Forelimb muscle (tissue), 1 donor: Measurements from ENCODE around the gene EIF4A3. TPM values are rescaled to one million over a fixed set of nuclear protein-coding genes. Genes with fewer than 3 reads are reported as not detected.
"Not testable (repeated sequence)": the region's sequence is repeated elsewhere in the genome, so short reads cannot be mapped to it uniquely, and the experiment has no call there.

Source experiments
- DNase-seq: peaks from one replicate; pipeline ENCODE4 v3.0.0-alpha.2; 2013; ENCODE audit warnings: low read depth
- polyA plus RNA-seq: library from polyadenylated mRNA; unstranded; fragments of 120-200 nt; gene quantifications from one replicate; pipeline ENCODE4 v1.2.1, GENCODE V29; 2013; ENCODE audit not compliant: insufficient read length

EIF4A3 gene
- polyA plus RNA-seq, 1 donor = 63.5 TPM

DNA sequence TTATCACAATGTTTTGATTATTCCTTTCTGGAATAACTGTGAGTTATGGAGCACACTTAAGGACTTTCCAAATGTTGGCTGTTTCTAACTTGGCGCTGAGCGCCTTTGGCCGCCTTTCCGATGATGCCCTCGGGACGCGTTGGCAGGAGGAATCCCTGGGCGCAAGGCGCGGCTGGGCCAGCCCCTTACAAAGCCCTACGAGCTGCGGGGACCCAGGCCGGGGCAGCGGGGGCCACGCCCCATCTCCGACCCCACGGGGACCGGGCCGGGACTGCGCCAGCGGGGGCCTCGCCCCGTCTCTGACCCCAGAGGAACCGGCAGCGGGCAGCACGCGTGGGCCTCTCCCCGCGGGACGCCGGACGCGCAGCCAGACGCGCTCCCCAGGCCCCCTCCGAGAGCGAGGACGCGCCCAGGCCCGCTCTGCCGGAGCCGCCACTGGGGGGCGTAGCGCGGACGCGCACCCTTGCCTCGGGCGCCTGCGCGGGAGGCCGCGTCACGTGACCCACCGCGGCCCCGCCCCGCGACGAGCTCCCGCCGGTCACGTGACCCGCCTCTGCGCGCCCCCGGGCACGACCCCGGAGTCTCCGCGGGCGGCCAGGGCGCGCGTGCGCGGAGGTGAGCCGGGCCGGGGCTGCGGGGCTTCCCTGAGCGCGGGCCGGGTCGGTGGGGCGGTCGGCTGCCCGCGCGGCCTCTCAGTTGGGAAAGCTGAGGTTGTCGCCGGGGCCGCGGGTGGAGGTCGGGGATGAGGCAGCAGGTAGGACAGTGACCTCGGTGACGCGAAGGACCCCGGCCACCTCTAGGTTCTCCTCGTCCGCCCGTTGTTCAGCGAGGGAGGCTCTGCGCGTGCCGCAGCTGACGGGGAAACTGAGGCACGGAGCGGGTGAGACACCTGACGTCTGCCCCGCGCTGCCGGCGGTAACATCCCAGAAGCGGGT lies 45.6 kb downstream of the EIF4A3 start, which contains the start of gene GAA:
GAA (plus strand) TSS at position 571 of the 935 bp plus-strand sequence. CDS start 3,006 bp downstream, outside the sequence.
- DNase-seq = peak; percentile 57

DNA sequence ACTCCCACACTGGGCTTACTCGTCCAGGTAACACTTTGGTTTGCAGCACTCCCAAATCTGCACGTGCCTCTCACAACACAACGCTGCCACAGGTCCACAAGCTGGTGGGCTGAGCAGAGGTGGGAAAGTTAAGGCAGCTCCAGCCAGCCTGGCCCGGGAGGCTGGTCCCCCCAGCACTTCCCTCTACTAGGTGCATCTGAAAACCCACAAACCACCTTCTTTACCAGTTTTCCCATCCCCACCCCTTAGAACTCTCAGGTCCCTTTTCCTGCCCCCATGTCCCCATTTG lies 46.9 kb downstream of the EIF4A3 start:
- DNase-seq = no peak

DNA sequence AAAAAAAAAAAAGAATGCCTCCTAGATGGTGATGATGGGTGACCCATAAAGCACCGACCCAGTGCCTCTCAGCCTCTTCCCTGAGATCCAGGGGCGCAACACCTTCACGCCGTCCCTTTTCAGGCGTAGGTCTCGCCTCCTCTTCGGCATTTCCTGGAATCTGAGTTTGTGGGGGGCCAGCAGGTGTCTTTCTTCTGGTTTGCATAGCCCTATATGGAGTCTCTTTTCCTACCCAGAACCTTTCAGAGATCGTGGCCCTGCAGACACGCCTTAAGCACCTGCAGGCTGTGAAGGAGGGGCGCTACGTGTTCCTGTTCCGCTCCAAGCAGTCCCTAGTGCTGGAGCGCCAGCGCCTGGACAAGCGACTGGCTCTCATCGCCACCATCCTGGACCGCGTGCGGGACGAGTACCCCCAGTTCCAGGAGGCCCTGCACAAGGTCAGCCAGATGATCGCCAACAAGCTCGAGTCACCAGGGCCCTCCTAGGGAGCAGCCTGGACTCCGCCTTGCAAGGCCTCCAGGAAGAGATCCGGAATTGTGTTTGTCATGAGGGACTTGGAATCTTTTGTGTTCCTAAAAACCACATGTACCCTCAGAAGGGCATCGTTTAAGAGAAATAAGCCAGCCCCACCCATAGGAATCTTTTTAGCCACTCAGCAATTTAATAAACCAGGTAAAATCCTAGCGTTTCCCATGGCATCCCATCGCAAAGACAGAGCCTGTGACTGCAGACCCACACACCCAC lies 47.5 kb downstream of the EIF4A3 start:
- no peak for DNase-seq

DNA sequence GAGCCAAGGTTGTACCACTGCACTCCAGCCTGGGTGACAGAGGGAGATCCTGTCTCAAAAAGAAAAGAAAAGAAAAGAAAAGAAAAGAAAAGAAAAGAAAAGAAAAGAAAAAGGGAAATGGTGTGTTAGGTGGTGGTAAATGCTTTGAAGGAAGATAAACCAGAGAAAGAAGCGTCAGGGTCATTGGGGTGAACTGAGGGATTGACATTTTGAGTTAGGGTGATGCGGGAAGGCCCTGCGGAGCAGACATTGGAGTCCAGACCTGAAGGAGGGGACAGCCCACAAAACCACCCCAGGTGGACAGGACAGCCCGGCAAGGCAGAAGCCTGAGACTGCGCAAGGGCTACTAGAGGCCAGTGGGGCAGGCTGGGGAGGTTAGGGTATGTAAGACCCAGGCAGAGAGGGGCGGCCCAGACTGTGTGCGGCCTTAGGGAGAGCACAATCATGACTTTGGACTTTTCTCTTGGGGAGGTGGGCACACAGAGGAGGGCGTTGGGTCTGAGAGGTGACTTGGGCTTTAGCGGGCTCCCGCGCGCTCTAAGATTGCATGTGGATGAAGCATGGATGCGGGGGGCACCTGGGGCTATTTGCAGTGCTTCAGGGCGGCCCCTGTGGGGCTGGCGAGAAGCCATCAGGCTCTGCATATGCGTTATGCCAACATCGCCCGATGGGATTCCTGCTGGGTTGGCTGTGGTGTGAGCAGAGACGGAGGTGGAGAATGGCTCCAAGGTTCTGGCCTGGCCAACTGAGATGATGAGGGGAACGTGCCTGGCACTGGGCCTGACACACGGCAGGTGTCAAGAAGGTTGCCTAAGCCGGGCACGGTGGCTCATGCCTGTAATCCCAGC lies 48.9 kb downstream of the EIF4A3 start:
- no peak for DNase-seq

DNA sequence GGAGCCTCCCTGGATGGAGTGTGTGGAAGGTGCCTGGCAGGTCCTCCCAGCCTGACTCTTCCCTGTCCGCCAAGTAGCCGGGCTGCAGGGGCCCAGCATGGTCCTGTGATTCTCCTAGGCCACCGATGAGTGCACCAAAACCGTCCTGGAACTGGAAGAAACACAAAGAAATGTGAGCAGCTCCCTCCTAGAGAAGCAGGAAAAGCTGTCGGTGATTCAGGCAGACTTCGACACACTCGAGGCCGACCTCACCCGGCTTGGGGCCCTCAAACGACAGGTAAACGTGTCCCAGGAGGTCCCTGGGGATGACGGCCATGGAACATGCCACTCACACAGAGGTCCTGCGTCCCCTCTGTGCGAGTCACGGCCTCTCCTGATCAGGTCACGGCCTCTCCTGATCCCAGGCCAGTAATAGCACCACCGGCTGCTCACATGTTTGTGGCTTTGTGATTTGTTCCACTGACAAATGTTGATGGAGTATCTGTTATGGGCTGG lies 49.8 kb downstream of the EIF4A3 start:
- no peak for DNase-seq

DNA sequence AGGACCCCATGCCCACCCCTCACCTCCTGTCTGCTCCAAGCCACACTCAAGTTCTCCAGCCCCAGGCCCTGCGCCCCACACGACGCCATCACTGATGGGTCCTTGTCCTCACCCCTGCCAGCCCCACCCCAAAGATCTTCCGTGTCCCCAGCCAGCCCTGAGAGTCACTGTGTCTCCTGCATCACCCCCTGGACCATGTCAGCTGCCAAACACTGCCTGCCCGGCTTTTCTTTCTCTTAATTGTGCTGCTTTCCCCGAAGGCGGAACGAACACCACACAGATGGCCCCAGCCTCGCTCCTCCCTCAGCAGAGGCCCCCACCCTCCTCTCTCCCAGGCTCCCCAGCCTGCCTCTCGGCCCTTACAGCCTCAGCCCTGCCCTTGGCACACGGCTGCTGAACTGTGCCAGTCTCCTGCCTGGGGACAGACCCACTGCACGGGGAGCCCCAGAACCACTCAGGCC lies 50.3 kb downstream of the EIF4A3 start:
- DNase-seq = no peak

DNA sequence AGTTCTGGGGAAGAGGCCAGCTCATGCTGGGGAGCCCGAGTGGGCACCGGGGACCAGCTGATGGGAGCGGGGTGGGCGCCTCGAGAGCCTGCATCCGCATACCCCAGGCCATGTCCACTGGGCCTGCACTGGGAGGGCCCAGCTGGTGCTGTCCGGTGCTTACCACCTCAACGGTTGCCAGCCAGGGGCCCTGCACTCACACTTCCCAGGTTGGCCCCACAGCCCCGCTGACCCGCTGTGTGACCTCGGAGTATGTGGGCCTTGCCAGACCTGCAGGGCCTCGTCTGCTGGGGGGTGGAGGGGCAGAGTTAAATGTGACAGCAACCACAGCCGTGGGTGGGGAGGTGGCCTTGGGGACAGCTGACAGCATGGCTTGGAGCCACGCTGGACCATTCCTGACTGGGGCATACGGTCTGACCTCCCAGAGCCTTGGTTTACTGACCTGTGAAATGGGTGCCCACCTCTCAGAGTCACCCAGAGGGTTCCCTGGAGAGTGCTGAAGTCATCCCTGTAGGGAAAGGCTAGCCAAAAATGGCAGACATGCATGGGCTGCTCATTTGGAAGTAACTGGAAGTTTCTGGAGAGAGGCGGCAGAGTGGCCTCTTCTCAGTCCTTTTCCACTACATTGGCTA lies 51.0 kb downstream of the EIF4A3 start:
- no peak for DNase-seq

DNA sequence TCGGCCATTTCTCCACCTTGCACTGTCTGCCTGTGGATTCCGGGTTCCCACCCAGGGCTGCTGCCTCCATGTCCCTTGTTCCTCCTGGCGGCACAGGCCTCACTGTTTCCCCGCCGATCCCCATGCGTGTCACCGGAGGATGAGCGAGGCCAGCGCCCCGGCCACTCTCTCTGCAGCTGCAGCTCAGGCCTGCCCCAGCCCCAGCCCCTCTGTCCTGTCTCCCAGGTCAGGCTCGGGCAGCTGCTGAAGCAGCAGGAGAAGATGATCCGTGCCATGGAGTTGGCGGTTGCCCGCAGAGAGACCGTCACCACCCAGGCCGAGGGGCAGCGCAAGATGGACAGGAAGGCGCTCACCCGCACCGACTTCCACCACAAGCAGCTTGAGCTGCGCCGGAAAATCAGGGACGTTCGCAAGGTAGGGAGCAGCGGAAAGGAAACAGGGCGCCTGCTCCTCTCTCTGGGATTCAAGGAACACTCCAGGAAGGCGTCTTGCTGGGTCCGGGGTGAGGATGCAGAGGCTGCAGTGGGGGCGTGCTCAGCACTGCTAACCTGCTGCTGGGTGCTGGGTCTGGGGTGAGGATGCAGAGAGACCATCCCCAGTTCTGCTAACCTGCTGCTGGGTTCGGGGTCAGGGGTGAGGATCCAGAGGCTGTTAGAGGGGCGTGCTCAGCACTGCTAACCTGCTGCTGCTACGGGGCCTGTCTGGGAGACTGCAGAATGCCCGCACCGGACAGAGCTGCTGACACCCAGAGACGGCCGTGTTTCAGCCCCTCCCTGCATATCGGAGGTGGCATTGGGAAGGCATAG lies 51.7 kb downstream of the EIF4A3 start:
- DNase-seq = no peak

DNA sequence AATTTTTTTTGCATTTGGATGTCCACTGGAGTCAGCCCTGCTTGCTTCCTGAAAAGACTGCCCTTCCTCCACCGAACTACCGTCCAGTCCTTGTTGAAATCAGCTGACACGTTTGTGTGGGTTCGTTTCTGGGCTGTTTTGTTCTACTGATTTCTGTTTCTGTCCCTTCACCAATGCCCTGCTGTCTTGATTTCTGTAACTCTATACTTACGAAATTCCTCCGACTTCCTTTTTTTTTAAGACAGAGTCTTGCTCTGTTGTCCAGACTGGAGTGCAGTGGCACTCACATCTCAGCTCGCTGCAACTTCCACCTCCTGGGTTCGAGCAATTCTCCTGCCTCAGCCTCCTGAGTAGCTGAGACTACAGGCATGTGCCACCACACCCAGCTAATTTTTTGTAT lies 54.0 kb downstream of the EIF4A3 start:
- DNase-seq = no peak

DNA sequence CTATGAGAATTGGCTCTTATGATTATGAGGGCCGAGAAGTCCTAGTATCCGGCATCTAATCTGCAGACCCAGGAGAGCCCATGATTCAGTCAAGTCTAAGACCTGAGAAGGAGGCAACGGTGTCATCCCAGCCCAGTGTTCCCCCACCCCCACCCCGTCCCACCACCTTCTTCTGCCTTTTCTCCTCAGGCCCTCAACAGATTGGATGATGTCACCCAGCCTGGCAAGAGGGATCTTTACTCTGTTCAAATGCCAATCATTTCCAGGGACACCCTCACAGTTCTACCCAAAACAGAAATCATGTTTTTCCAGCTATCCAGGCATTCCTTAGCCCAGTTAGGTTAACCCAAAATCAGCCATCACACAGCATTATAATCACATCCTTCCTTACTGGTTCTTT lies 55.6 kb downstream of the EIF4A3 start:
- no peak for DNase-seq

DNA sequence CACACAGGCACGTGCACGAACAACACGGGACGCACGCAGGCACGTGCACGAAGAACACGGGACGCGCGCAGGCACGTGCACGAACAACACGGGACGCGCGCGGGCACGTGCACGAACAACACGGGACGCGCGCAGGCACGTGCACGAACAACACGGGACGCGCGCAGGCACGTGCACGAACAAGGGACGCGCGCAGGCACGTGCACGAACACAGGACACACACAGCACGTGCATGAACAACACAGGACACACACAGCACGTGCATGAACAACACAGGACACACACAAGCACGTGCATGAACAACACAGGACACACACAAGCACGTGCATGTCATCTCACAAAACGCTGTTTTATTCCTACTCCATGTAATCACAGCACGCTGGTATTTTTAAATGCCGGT lies 56.8 kb downstream of the EIF4A3 start:
- not testable (repeated sequence) for DNase-seq

DNA sequence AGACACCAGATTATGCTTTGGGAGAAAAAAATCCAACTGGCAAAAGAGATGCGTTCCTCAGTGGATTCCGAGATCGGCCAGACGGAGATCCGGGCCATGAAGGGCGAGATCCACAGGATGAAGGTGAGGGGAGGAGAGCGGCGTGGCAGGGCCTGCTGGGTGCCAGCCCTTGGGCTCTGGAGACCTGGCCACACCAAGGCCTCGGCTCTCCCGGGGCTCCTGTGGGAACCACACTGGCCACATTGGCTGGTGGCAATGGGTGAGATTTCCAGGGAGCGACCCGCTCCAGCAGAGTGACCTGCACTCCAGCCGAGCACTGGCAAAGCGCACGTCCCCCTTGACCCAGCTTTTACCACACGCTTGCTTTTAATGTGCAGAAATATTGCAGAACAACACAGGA lies 57.2 kb downstream of the EIF4A3 start:
- DNase-seq = no peak

DNA sequence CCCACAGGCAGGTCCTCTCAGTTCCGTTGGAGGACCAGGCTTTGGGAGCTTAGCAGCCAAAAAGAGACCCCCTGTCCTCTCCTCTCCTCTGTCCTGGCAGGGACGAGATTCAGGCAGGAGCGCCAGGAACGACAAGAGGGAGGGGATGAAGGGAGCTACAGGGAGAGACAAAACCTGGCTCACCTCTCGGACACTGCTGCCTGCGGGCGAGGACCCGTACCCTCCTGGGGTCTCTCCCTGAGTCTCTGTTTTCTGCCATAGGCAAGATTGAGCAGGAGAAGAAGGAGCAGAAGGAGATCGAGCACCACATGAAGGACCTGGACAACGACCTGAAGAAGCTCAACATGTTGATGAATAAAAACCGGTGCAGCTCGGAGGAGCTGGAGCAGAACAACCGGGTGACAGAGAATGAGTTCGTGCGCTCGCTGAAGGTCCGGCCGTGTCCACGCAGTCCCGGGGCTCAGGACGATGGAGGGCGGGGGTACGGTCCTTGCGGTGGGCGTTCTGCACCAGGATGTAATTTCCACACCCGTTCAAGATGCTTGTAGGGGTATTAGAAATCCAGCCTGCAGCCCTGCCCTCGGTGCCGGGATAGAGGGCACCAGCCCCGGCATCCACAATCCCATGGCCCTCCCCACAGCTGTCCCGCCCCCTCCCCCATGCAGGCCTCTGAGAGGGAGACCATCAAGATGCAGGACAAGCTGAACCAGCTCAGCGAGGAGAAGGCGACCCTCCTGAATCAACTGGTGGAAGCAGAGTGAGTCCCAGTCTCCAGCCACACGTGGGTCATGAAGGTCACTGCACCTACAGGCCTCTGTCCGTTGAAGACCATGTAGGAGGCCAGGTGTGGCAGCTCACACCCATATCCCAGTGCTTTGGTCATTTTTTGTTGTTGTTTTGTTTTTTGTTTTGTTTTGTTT lies 59.3 kb downstream of the EIF4A3 start:
- no peak for DNase-seq

DNA sequence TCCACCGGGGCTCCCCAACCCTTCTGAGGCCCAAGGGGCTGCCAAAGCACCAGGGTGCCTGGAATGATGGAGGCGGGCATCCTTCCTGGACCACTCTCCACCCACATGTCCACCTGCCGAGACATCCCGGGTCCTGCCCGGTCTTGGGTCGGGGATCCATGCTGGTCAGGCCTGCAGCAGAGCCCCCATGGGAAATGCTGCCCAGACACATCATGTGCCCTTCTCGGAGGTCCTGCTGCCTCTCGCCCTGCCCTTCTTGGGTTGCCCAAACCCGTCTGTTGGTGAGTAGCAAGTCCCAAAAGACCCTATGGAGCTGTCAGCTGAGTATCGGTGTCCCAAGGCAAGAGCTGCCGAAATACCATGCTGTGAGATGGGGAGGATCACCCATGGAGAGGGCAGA lies 60.3 kb downstream of the EIF4A3 start:
- no peak for DNase-seq

DNA sequence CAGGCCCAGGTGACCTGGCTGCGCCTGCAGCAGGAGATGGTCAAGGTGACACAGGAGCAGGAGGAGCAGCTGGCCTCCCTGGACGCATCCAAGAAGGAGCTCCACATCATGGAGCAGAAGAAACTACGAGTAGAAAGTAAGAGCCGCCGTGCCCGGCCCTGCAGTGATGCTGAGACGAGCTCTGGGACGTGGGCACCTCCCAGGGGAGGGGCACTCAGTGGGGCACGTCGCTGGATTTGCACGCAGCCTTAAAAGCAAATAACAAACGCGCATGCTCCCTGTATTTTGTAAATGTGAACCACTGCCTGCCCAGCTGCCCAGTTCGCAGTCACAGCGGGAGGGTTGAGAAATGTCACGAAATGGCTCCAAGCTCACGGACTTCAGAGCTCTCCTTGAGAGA lies 60.8 kb downstream of the EIF4A3 start:
- DNase-seq = no peak

DNA sequence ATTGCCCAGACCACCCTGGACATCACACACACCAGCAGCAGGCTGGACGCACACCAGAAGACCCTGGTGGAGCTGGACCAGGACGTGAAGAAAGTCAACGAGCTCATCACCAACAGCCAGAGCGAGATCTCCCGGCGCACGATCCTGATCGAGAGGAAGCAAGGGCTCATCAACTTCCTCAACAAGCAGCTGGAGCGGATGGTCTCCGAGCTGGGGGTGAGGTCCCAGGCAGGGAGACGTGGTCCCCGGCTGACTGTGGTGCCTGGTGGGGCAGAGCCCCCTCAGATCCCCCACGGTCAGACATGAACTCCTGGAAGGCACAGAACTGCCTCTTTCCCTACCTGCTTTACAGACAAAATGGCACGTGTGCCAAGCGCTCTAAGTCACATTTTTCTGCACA lies 62.2 kb downstream of the EIF4A3 start:
- no peak for DNase-seq
